IPS DF 19.7 (cell line): ENCODE results near the gene RGP1.

ENCODE experiments used
- DNase-seq: peaks from one replicate; pipeline ENCODE4 v3.0.0-alpha.2; 2013; ENCODE audit warnings: low read depth, low spot score

Gene RGP1

GRCh38 chr9:35806101-35806500 lies 57.0 kb downstream of the RGP1 start:
- no peak for DNase-seq
